RWPE2 (cell line): ENCODE measurements around the gene ITGAX.

Experiments used
- ATAC-seq: fragments of 200-7000 bp; cut with Tn5 transposase; 3 replicates; pipeline ENCODE4 v1.9.1; 2021; ENCODE audit warnings: low read depth
- DNase-seq: peaks from one replicate; pipeline ENCODE4 v3.0.0-alpha.2; 2020; ENCODE audit warnings: low spot score
- H3K27ac ChIP-seq: fragments of 450-650 bp; 2 replicates; pipeline ENCODE4 v1.5.1; 2017; ENCODE audit warnings: mild to moderate bottlenecking; ENCODE audit not compliant: poor library complexity, severe bottlenecking
- H3K27me3 ChIP-seq: fragments of 250-450 bp; sonication (Bioruptor Pico); 2 replicates; pipeline ENCODE4 v1.5.1; 2021; ENCODE audit warnings: mild to moderate bottlenecking, moderate library complexity; ENCODE audit not compliant: insufficient read depth, poor library complexity, severe bottlenecking
- H3K36me3 ChIP-seq: fragments of 250-450 bp; sonication (Bioruptor Pico); 2 replicates; pipeline ENCODE4 v1.5.1; 2020; ENCODE audit warnings: low read depth, mild to moderate bottlenecking, moderate library complexity
- H3K4me1 ChIP-seq: fragments of 250-450 bp; sonication (Bioruptor Pico); 2 replicates; pipeline ENCODE4 v1.5.1; 2021; ENCODE audit warnings: mild to moderate bottlenecking, moderate library complexity; ENCODE audit not compliant: insufficient read depth, poor library complexity, severe bottlenecking
- H3K4me3 ChIP-seq: fragments of 250-450 bp; sonication (Bioruptor Pico); 2 replicates; pipeline ENCODE4 v1.5.1; 2021; ENCODE audit warnings: mild to moderate bottlenecking, moderate library complexity; ENCODE audit not compliant: severe bottlenecking
- H3K9me3 ChIP-seq: fragments of 250-450 bp; sonication (Bioruptor Pico); 2 replicates; pipeline ENCODE4 v1.5.1; 2021; ENCODE audit warnings: mild to moderate bottlenecking, moderate library complexity; ENCODE audit not compliant: severe bottlenecking
- TF ChIP-seq, protein P1 (sequence below): fragments of 450-650 bp; IDR thresholded peaks from one replicate; pipeline ENCODE4 v1.5.1; 2017; ENCODE audit warnings: mild to moderate bottlenecking, moderate library complexity; ENCODE audit not compliant: poor library complexity, severe bottlenecking

ITGAX gene

DNA sequence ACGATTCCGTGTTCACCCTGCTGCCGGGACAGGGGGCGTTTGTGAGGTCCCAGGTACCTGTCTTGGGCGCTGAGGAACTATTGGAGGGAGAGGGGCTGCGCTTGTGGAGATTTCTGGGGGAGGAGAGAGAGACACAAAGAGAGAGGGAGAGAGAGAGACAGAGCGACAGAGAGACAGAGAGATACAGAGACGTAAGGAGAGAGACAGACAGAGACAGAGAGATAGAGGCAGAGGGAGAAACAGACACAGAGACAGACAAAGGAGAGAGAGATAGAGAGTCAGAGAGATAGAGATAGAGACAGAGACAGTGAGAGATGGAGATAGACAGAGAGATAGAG lies 24.5 kb upstream of the ITGAX start:
- ATAC-seq (no peak), DNase-seq (no peak)
- no peaks in the 10 kb centered on the region for H3K9me3 ChIP-seq
- H3K4me3 ChIP-seq = no peak overlapping the region
- H3K4me1 ChIP-seq = no peaks in the 10 kb centered on the region
- peaks cover 33% of the 10 kb centered on the region for H3K27me3 ChIP-seq
- TF ChIP-seq, protein P1, sequence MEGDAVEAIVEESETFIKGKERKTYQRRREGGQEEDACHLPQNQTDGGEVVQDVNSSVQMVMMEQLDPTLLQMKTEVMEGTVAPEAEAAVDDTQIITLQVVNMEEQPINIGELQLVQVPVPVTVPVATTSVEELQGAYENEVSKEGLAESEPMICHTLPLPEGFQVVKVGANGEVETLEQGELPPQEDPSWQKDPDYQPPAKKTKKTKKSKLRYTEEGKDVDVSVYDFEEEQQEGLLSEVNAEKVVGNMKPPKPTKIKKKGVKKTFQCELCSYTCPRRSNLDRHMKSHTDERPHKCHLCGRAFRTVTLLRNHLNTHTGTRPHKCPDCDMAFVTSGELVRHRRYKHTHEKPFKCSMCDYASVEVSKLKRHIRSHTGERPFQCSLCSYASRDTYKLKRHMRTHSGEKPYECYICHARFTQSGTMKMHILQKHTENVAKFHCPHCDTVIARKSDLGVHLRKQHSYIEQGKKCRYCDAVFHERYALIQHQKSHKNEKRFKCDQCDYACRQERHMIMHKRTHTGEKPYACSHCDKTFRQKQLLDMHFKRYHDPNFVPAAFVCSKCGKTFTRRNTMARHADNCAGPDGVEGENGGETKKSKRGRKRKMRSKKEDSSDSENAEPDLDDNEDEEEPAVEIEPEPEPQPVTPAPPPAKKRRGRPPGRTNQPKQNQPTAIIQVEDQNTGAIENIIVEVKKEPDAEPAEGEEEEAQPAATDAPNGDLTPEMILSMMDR = no peak
- H3K27ac ChIP-seq = no peak overlapping the region
- no peaks in the 10 kb centered on the region for H3K36me3 ChIP-seq

DNA sequence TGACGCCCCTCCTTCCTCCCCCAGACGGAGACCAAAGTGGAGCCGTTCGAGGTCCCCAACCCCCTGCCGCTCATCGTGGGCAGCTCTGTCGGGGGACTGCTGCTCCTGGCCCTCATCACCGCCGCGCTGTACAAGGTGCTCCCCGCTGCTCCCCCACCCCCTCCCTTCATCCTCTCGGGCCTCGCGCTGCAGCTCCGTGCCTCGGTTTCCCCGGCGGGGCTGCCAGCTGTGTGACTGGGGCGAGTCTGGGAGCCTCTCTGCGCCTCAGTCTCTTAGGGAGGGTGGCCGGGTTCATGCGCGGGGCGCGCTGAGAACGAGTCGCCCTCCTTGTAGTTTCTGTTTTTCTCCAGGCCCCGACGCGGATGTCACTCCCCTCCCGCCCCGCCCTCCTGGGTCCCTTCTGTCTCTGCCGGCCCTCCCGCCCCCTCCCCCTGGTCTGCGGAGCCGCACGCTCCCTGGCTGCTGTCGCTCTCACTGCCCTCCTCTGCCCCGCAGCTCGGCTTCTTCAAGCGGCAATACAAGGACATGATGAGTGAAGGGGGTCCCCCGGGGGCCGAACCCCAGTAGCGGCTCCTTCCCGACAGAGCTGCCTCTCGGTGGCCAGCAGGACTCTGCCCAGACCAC lies 23.7 kb upstream of the ITGAX start:
- TF ChIP-seq, protein P1 = no peak
- ATAC-seq (no peak), DNase-seq (no peak)
- Histone ChIP-seq H3K4me1 (no peaks in the 10 kb centered on the region), H3K4me3 (no peak overlapping the region), H3K36me3 (no peaks in the 10 kb centered on the region), H3K9me3 (no peaks in the 10 kb centered on the region), H3K27me3 (peaks cover 33% of the 10 kb centered on the region), H3K27ac (no peak overlapping the region)

DNA sequence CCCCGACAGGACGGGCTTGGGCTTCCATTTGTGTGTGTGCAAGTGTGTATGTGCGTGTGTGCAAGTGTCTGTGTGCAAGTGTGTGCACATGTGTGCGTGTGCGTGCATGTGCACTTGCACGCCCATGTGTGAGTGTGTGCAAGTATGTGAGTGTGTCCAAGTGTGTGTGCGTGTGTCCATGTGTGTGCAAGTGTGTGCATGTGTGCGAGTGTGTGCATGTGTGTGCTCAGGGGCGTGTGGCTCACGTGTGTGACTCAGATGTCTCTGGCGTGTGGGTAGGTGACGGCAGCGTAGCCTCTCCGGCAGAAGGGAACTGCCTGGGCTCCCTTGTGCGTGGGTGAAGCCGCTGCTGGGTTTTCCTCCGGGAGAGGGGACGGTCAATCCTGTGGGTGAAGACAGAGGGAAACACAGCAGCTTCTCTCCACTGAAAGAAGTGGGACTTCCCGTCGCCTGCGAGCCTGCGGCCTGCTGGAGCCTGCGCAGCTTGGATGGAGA lies 23.1 kb upstream of the ITGAX start:
- Histone ChIP-seq H3K4me1 (no peaks in the 10 kb centered on the region), H3K9me3 (no peaks in the 10 kb centered on the region), H3K27me3 (peaks cover 33% of the 10 kb centered on the region), H3K27ac (no peak overlapping the region), H3K36me3 (no peaks in the 10 kb centered on the region), H3K4me3 (no peak overlapping the region)
- DNase-seq = no peak
- TF ChIP-seq, protein P1 = no peak
- ATAC-seq = no peak

DNA sequence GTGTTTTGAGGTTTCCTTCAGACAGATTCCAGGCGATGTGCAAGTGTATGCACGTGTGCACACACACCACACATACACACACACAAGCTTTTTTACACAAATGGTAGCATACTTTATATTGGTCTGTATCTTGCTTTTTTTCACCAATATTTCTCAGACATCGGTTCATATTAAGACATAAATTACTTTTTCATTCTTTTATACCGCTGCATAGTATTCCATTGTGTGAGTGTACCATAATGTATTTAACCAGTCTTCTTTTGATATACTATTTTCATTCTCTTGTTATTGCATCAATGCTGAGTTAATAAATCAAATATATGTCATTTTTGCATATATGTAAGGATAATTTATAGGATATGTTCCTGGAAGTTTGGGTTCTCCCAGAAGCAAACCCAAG lies 22.4 kb upstream of the ITGAX start:
- H3K9me3 ChIP-seq = no peaks in the 10 kb centered on the region
- H3K27ac ChIP-seq = no peak overlapping the region
- no peak overlapping the region for H3K4me3 ChIP-seq
- DNase-seq = no peak
- no peak for ATAC-seq
- TF ChIP-seq, protein P1 = no peak
- no peaks in the 10 kb centered on the region for H3K4me1 ChIP-seq
- peaks cover 33% of the 10 kb centered on the region for H3K27me3 ChIP-seq
- no peaks in the 10 kb centered on the region for H3K36me3 ChIP-seq
